Chondrocyte (in vitro differentiated cells): ENCODE results near the gene PLEKHA4. TPM values are rescaled to one million over a fixed set of nuclear protein-coding genes. Genes with fewer than 3 reads are reported as not detected.
"Not testable (repeated sequence)": the region's sequence is repeated elsewhere in the genome, so short reads cannot be mapped to it uniquely, and the experiment has no call there.

Experiments used
- DNase-seq: peaks from one replicate; pipeline ENCODE4 v3.0.0; 2021; ENCODE audit warnings: mixed read lengths, low spot score
- H3K27ac Mint-ChIP-seq: one replicate; pipeline ENCODE4 v1.8.0; 2021; ENCODE audit warnings: mild to moderate bottlenecking, moderate library complexity, mixed read lengths; ENCODE audit not compliant: unreplicated experiment
- H3K27me3 Mint-ChIP-seq: 2 replicates; pipeline ENCODE4 v1.8.0; 2021; ENCODE audit warnings: low read depth, mixed read lengths
- H3K36me3 Mint-ChIP-seq: 2 replicates; pipeline ENCODE4 v1.8.0; 2021; ENCODE audit warnings: low read depth, mixed read lengths
- H3K4me1 Mint-ChIP-seq: 2 replicates; pipeline ENCODE4 v1.8.0; 2021; ENCODE audit warnings: low read depth, mild to moderate bottlenecking, mixed read lengths
- H3K4me3 Mint-ChIP-seq: one replicate; pipeline ENCODE4 v1.8.0; 2021; ENCODE audit warnings: mild to moderate bottlenecking, moderate library complexity, mixed read lengths; ENCODE audit not compliant: unreplicated experiment
- H3K9me3 Mint-ChIP-seq: 2 replicates; pipeline ENCODE4 v1.8.0; 2021; ENCODE audit warnings: low read depth, mixed read lengths
- CTCF ChIP-seq: fragments of 200-600 bp; sonication (generic); IDR thresholded peaks from 2 replicates; pipeline ENCODE4 v1.5.0; 2021; ENCODE audit warnings: antibody characterized with exemption, mild to moderate bottlenecking, moderate library complexity
- total RNA-seq: library from RNA; stranded (reverse); gene quantifications from 3 replicates; pipeline ENCODE4 v1.2.1, GENCODE V29; 2021

PLEKHA4 gene
- total RNA-seq, 1 donor from 2014 or later = 16.8 TPM

DNA sequence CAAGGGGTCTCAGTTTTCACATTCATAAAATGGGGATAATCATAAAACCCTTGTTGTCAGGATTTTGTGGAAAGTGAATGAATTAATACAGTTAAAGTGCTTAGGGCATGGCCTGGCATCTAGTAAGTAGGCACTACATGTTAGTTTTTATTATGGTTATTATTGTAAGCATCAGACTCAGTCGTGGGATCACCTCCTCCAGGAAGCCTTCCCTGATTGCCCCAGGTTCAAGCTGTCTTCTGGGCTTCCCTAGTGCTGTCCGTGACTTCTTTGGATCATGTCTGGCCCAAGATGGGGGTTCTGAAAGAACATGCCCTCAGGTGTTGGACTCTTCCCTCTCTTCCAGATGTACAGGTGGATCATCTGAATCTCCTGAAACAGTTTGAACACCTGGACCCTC lies 42.4 kb upstream of the PLEKHA4 start:
- Mint-ChIP-seq H3K4me3 (no peak overlapping the region), H3K27me3 (no peaks in the 10 kb centered on the region), H3K4me1 (no peaks in the 10 kb centered on the region), H3K36me3 (peaks cover 35% of the 10 kb centered on the region), H3K27ac (no peak overlapping the region), H3K9me3 (no peaks in the 10 kb centered on the region)
- no peak for TF ChIP-seq CTCF
- no peak for DNase-seq

DNA sequence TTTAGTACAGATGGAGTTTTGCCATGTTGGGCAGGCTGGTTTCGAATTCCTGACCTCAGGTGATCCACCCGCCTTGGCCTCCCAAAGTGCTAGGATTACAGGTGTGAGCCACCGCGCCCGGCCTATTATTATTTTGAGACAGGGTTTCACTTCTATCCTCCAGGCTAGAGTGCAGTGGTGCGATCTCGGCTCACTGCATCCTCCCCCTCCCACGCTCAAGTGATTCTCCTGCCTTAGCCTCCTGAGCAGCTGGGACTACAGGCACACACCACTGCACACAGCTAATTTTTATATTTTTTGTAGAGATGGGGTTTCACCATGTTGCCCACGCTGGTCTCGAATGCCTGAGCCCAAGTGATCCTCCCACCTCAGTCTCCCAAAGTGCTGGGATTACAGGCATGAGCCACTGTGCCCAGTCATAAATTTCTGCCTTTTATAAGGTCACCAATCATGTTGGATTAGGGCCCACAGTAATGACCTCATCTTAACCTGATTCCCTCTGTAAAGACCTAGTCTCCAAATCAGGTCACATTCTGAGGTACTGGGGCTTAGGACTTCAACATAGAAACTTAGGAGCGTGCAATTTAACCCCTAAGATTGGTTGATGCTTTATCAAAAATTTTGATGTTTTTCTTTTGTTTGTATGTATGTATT lies 41.1 kb upstream of the PLEKHA4 start:
- not testable (repeated sequence) for H3K27me3 Mint-ChIP-seq, H3K4me3 Mint-ChIP-seq, H3K9me3 Mint-ChIP-seq, H3K4me1 Mint-ChIP-seq, DNase-seq, H3K27ac Mint-ChIP-seq
- H3K36me3 Mint-ChIP-seq = peaks cover 42% of the 10 kb centered on the region

DNA sequence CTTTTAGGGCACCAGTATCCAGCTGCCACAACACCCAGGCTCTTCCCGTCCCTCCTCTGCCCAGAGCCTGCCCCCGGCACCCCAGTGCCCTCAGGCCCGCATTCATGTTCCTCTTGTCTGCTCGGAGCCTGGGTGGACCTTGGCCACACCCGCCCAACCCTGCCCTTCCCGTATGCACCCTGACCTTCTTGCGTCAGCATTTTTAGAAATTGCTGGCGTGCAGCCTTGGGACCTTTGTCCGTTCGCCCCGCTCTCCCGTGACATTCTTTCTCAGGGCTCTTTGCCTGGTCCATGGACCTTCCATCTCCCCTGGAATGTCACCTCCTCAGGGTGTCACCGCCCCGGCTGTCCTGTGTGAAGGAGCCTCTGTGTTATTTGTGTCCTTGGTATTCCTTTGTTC lies 39.3 kb upstream of the PLEKHA4 start:
- Mint-ChIP-seq H3K27me3 (no peaks in the 10 kb centered on the region), H3K27ac (no peak overlapping the region), H3K4me3 (no peak overlapping the region), H3K36me3 (peaks cover 36% of the 10 kb centered on the region), H3K4me1 (peaks cover under 1% of the 10 kb centered on the region), H3K9me3 (no peaks in the 10 kb centered on the region)
- no peak for DNase-seq
- no peak for TF ChIP-seq CTCF

GRCh38 chr19:48906324-48906723 lies 37.9 kb upstream of the PLEKHA4 start:
- DNase-seq = no peak
- peaks cover 9% of the 10 kb centered on the region for H3K4me1 Mint-ChIP-seq
- no peaks in the 10 kb centered on the region for H3K9me3 Mint-ChIP-seq
- H3K27ac Mint-ChIP-seq = no peak overlapping the region
- H3K4me3 Mint-ChIP-seq = no peak overlapping the region
- no peaks in the 10 kb centered on the region for H3K27me3 Mint-ChIP-seq
- TF ChIP-seq CTCF = no peak
- H3K36me3 Mint-ChIP-seq = peaks cover 33% of the 10 kb centered on the region

DNA sequence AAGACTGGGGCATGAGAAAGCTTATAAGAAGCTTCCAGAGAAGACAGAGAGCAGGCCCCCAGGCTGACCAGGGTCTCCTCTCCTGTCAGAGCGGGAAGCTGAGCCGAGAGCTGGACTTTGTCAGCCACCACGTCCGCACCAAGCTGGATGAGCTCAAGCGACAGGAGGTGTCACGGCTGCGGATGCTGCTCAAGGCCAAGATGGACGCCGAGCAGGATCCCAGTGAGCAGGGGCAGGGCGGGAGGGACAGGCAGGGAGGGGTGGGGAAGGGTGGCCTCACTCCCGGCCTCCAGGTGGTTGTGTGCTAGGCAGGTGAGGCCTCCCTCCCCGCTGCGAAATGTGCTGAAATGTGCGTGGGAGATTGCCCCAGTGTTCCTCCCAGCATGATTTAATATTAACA lies 37.2 kb upstream of the PLEKHA4 start:
- Mint-ChIP-seq H3K9me3 (no peaks in the 10 kb centered on the region), H3K36me3 (peaks cover 28% of the 10 kb centered on the region), H3K4me3 (no peak overlapping the region), H3K4me1 (peaks cover 15% of the 10 kb centered on the region), H3K27me3 (no peaks in the 10 kb centered on the region), H3K27ac (no peak overlapping the region)
- TF ChIP-seq CTCF = no peak
- no peak for DNase-seq

DNA sequence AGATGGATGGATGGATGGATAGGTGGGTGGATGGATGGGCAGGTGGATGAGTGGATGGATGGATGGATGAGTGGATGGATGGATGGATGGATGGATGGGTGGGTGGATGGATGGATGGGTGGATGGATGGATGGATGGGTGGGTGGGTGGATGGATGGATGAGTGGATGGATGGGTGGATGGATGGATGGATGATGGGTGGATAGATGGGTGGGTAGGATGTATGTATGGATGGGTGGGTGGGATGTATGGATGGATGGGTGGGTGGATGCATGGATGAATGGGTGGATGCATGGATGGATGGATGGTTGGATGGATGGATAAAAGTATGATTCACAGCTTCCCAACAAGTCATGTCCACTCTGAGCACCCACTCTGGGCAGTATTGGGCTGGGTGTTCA lies 35.4 kb upstream of the PLEKHA4 start:
- H3K4me3 Mint-ChIP-seq, H3K27me3 Mint-ChIP-seq, H3K27ac Mint-ChIP-seq, DNase-seq, H3K9me3 Mint-ChIP-seq: not testable (repeated sequence)
- Mint-ChIP-seq H3K4me1 (peaks cover 26% of the 10 kb centered on the region), H3K36me3 (peaks cover 25% of the 10 kb centered on the region)

- not testable (repeated sequence) for DNase-seq, H3K9me3 Mint-ChIP-seq, H3K4me3 Mint-ChIP-seq, H3K27ac Mint-ChIP-seq, H3K27me3 Mint-ChIP-seq
- Mint-ChIP-seq H3K36me3 (peaks cover 20% of the 10 kb centered on the region), H3K4me1 (peaks cover 26% of the 10 kb centered on the region)
Measured at GRCh38 chr19:48902291-48902690, 33.9 kb upstream of the PLEKHA4 start.
